ENCODE results near the gene ATP9A.

ATP9A gene

GRCh38 chr20:51607170-51607569 is 161.0 kb downstream of the ATP9A start:
- no peaks in the 10 kb centered on the region for H3K9me2 ChIP-seq (ENCODE audit: low read depth, low read length)
- no peaks in the 10 kb centered on the region for H3K79me2 ChIP-seq (ENCODE audit: insufficient read depth, low read length)
- H3K9ac ChIP-seq (ENCODE audit: low read length) = no peak overlapping the region
- no peak overlapping the region for H3K4me3 ChIP-seq (ENCODE audit: low read depth, low read length, poor library complexity, severe bottlenecking)
- H3K4me1 ChIP-seq (ENCODE audit: insufficient read depth, low read length, severe bottlenecking) = peaks cover 29% of the 10 kb centered on the region
- H3K27ac ChIP-seq (ENCODE audit: low read depth, low read length, poor library complexity, severe bottlenecking) = no peak overlapping the region
- H3K9me3 ChIP-seq (ENCODE audit: low read length) = no peaks in the 10 kb centered on the region
- H3K4me2 ChIP-seq (ENCODE audit: low read length) = no peak overlapping the region
- no peak for TF ChIP-seq EZH2 (IDR thresholded peaks at IDR 0.05; ENCODE audit: borderline replicate concordance, low read length)
- TF ChIP-seq, protein P1, sequence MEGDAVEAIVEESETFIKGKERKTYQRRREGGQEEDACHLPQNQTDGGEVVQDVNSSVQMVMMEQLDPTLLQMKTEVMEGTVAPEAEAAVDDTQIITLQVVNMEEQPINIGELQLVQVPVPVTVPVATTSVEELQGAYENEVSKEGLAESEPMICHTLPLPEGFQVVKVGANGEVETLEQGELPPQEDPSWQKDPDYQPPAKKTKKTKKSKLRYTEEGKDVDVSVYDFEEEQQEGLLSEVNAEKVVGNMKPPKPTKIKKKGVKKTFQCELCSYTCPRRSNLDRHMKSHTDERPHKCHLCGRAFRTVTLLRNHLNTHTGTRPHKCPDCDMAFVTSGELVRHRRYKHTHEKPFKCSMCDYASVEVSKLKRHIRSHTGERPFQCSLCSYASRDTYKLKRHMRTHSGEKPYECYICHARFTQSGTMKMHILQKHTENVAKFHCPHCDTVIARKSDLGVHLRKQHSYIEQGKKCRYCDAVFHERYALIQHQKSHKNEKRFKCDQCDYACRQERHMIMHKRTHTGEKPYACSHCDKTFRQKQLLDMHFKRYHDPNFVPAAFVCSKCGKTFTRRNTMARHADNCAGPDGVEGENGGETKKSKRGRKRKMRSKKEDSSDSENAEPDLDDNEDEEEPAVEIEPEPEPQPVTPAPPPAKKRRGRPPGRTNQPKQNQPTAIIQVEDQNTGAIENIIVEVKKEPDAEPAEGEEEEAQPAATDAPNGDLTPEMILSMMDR (IDR thresholded peaks at IDR 0.05; ENCODE audit: low read length) = no peak
- no peaks in the 10 kb centered on the region for H3F3A ChIP-seq (ENCODE audit: insufficient read depth, low read length)
- 0 out of 2 replicates have a peak, but pooled peaks cover 4% of the 10 kb centered on the region for H3K27me3 ChIP-seq (ENCODE audit: insufficient read depth, low read length)
- no peaks in the 10 kb centered on the region for H4K20me1 ChIP-seq (ENCODE audit: insufficient read depth, low read length)
- H3K36me3 ChIP-seq (ENCODE audit: insufficient read depth, low read length) = no peaks in the 10 kb centered on the region
- no peak overlapping the region for H2AFZ ChIP-seq (ENCODE audit: low read length)

DNA sequence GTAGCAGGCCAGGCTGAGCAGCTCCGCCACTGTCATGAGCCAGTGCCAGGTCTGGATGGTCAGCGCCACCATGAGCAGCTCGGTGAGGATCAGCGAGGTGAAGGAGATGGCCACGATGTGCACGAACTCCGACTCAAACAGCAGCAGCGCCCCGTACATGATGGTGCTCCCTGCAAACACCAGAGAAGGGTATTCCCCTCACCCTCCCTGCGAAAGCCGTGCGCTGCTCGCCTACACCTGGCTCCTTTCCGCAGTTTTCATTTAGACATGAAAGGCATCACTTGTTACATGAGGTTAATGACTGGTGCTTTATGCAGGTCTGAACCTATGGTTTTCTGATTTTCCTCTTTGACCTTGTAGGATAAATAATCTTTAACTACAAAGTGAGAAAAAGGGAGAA is 163.3 kb downstream of the ATP9A start:
- Histone ChIP-seq H3K79me2 (ENCODE audit: insufficient read depth, low read length) (no peaks in the 10 kb centered on the region), H3K9ac (ENCODE audit: low read length) (no peak overlapping the region), H3K36me3 (ENCODE audit: insufficient read depth, low read length) (no peaks in the 10 kb centered on the region), H3K27me3 (ENCODE audit: insufficient read depth, low read length) (peaks cover 12% of the 10 kb centered on the region; the same call in 1 of the 2 replicates), H4K20me1 (ENCODE audit: insufficient read depth, low read length) (no peaks in the 10 kb centered on the region), H3K4me2 (ENCODE audit: low read length) (no peak overlapping the region), H3K9me3 (ENCODE audit: low read length) (no peaks in the 10 kb centered on the region), H3K4me3 (ENCODE audit: low read depth, low read length, poor library complexity, severe bottlenecking) (no peak overlapping the region), H3K27ac (ENCODE audit: low read depth, low read length, poor library complexity, severe bottlenecking) (no peak overlapping the region), H3K9me2 (ENCODE audit: low read depth, low read length) (no peaks in the 10 kb centered on the region), H2AFZ (ENCODE audit: low read length) (no peak overlapping the region), H3K4me1 (ENCODE audit: insufficient read depth, low read length, severe bottlenecking) (peaks cover 18% of the 10 kb centered on the region), H3F3A (ENCODE audit: insufficient read depth, low read length) (no peaks in the 10 kb centered on the region)
- TF ChIP-seq EZH2 (IDR thresholded peaks at IDR 0.05; ENCODE audit: borderline replicate concordance, low read length) = no peak
- TF ChIP-seq, protein P1 (IDR thresholded peaks at IDR 0.05; ENCODE audit: low read length) = no peak

- no peaks in the 10 kb centered on the region for H3K9me2 ChIP-seq (ENCODE audit: low read depth, low read length)
- H3K4me3 ChIP-seq (ENCODE audit: low read depth, low read length, poor library complexity, severe bottlenecking) = no peak overlapping the region
- no peaks in the 10 kb centered on the region for H3K9me3 ChIP-seq (ENCODE audit: low read length)
- TF ChIP-seq EZH2 (IDR thresholded peaks at IDR 0.05; ENCODE audit: borderline replicate concordance, low read length) = no peak
- TF ChIP-seq, protein P1 (IDR thresholded peaks at IDR 0.05; ENCODE audit: low read length) = no peak
- H3K79me2 ChIP-seq (ENCODE audit: insufficient read depth, low read length) = no peaks in the 10 kb centered on the region
- H4K20me1 ChIP-seq (ENCODE audit: insufficient read depth, low read length) = no peaks in the 10 kb centered on the region
- H3K27me3 ChIP-seq (ENCODE audit: insufficient read depth, low read length) = peaks cover 18% of the 10 kb centered on the region
- no peak overlapping the region for H3K27ac ChIP-seq (ENCODE audit: low read depth, low read length, poor library complexity, severe bottlenecking)
- no peak overlapping the region for H2AFZ ChIP-seq (ENCODE audit: low read length)
- peaks cover 15% of the 10 kb centered on the region for H3K4me1 ChIP-seq (ENCODE audit: insufficient read depth, low read length, severe bottlenecking)
- H3K36me3 ChIP-seq (ENCODE audit: insufficient read depth, low read length) = no peaks in the 10 kb centered on the region
- H3K4me2 ChIP-seq (ENCODE audit: low read length) = no peak overlapping the region
- H3F3A ChIP-seq (ENCODE audit: insufficient read depth, low read length) = no peaks in the 10 kb centered on the region
- H3K9ac ChIP-seq (ENCODE audit: low read length) = no peak overlapping the region
Observed at GRCh38 chr20:51602131-51602530, 166.1 kb downstream of the ATP9A start.
